Measurements from ENCODE around the gene PROSER3. TPM values are rescaled to one million over a fixed set of nuclear protein-coding genes. Genes with fewer than 3 reads are reported as not detected.

PROSER3 gene
- total RNA-seq, 6 experiments from 2014 or later = 3.9 to 5.5 (median 4.7) TPM

GRCh38 chr19:35757231-35757748 is 686 bp upstream of the PROSER3 start:
- H3K36me3 ChIP-seq = peaks cover 0 to 15% (median 5%) of the 10 kb centered on the region in 4 donors
- DNase-seq (peak; percentile 67 to 72 (median 72)), ATAC-seq (peak; percentile 2 to 22 (median 14))
- H3K27ac ChIP-seq = peak overlapping the region; percentile 61 to 68 (median 62)
- H3K4me1 ChIP-seq = peaks cover 0 to 18% (median 9%) of the 10 kb centered on the region in 4 donors
- H3K9me3 ChIP-seq = no peaks in the 10 kb centered on the region
- no peaks in the 10 kb centered on the region for H3K27me3 ChIP-seq
- intact Hi-C loops (cut with DNase I) = no loop called here
- no peak for TF ChIP-seq CTCF (IDR thresholded peaks at IDR 0.05)
- TF ChIP-seq POLR2A (IDR thresholded peaks at IDR 0.05) = no peak
- H3K4me3 ChIP-seq = peak overlapping the region; percentile 89 to 97 (median 92)
- WGBS (ENCODE audit: insufficient coverage, low coverage, low lambda C conversion rate, missing lambda C conversion rate) = 18% methylated on average over 10 of the region's 19 CpGs

GRCh38 chr19:35759697-35760096 is 1.7 kb downstream of the PROSER3 start:
- no peak overlapping the region for H3K4me3 ChIP-seq
- no peak for ATAC-seq
- H3K27ac ChIP-seq = no peak overlapping the region
- peaks cover 0 to 4% (median 0%) of the 10 kb centered on the region in 4 donors for H3K36me3 ChIP-seq
- DNase-seq = no peak
- no CpG with 5 or more reads among the region's 2 CpGs for WGBS (ENCODE audit: insufficient coverage, low coverage, low lambda C conversion rate, missing lambda C conversion rate)
- H3K9me3 ChIP-seq = no peaks in the 10 kb centered on the region
- intact Hi-C loops (cut with DNase I) = no loop called here
- peaks cover 0 to 18% (median 9%) of the 10 kb centered on the region in 4 donors for H3K4me1 ChIP-seq
- TF ChIP-seq CTCF (IDR thresholded peaks at IDR 0.05) = no peak
- TF ChIP-seq POLR2A (IDR thresholded peaks at IDR 0.05) = no peak
- no peaks in the 10 kb centered on the region for H3K27me3 ChIP-seq

GRCh38 chr19:35760711-35761349 is 2.9 kb downstream of the PROSER3 start:
- 34% methylated on average over 3 of the region's 4 CpGs for WGBS (ENCODE audit: insufficient coverage, low coverage, low lambda C conversion rate, missing lambda C conversion rate)
- H3K36me3 ChIP-seq = peaks cover 0 to 4% (median 0%) of the 10 kb centered on the region in 4 donors

More at GRCh38 chr19:35760711-35761349, 2.9 kb downstream of the PROSER3 start:
- DNase-seq (peak in 1 of 3 donors; percentile 47), ATAC-seq (peak in 1 of 4 donors; percentile 19)
- TF ChIP-seq POLR2A (IDR thresholded peaks at IDR 0.05) (no peak), CTCF (IDR thresholded peaks at IDR 0.05) (peak in 1 of 4 donors; percentile 37)
- intact Hi-C loops (cut with DNase I) = no loop called here
- H3K4me1 ChIP-seq = peaks cover 0 to 18% (median 9%) of the 10 kb centered on the region in 4 donors
- no peak overlapping the region for H3K4me3 ChIP-seq
- H3K27me3 ChIP-seq = no peaks in the 10 kb centered on the region
- no peaks in the 10 kb centered on the region for H3K9me3 ChIP-seq
- H3K27ac ChIP-seq = no peak overlapping the region
